Aortic smooth muscle cell (primary cell): Measurements from ENCODE around the gene TMEM218. TPM values are rescaled to one million over a fixed set of nuclear protein-coding genes. Genes with fewer than 3 reads are reported as not detected.

Source experiments
- total RNA-seq: library from RNA; depleted of rRNA; stranded (reverse); fragments of >200 nt; gene quantifications from 2 replicates; pipeline ENCODE4 v1.2.3, GENCODE V29; 2014

The TMEM218 gene
- total RNA-seq = 19.7 and 27.2 TPM in 2 replicates

DNA sequence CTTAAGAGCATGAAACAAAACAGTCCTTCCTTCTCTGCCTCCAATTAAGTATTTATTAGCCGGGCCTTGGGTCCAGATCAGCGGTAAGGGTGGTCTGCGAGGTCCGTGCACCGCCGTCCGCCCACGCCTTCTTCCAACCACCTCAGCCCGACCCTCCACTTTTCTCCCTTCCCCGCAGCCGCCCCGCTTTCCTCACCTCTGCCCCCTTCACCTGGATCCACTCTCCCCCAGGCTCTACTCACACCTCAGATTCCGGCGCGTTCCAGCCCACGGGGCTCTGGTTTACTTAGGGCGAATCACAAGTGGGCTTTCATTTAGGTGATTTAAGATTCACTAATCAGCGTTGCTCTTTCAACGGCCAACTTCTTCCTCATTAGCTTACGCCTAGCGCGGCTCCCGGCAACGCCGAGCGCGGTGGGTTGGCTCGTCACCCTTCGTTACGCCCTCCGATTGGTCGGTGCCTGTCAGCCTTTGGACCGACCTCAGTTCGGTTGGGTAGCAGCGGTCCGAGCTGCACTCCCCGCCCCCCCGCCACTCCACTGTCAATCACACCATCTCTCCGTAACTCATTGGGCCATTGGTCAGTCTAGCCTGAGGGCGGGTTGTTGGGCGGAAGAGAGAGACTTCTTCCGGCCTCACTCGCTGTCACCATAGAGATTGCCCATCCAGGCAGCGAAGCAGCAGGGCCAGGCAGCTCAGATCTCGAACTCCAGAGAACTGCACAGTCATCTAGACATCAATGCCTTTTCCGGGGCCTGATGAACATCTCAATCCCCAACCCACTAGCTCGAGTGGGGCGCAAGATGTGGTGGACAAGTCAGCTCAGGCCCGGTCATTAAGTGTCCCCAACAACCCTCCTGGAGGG, at the start of gene TMEM218:
TMEM218 (minus strand) TSS at position 284 of the 865 bp plus-strand sequence. CDS start 9,385 bp downstream, outside the sequence.

DNA sequence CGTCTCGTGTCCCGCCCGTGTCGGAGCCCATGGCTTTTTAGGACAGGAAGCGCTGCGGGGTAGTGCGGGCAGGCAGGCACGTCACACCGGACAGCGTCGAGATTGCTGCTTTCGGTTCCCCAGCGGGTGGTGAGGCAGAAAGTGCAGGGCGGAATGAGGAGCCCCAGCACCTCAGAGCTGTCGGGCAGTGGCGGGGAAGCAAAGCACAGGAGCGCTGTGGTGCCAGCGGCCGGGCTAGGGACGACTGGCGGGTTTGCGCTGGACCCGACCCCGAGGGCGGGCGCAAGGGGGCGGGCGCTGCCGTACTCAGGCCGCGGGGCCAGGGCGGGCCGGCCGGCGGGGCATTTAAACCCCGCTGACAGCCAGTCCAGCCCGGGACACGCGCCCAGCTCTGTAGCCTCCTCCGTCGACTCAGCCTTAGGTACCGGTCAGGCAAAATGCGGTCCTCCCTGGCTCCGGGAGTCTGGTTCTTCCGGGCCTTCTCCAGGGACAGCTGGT, 48.4 kb downstream of the TMEM218 start, which contains the start of gene SLC37A2:
SLC37A2 (plus strand) TSS at position 375 of the 498 bp plus-strand sequence; CDS start at position 438, 63 bp downstream.

Other genes with a start within 250 kb of the TMEM218 start
- 2.5 and 2.7 TPM in 2 replicates for gene ROBO3, start 246.2 kb downstream of the TMEM218 start, total RNA-seq
- gene ROBO4, start 213.8 kb downstream of the TMEM218 start, total RNA-seq = 1.9 and 3.6 TPM in 2 replicates
- not detected in 2 replicates for gene HEPN1, start 192.4 kb downstream of the TMEM218 start, total RNA-seq
- not detected in 2 replicates for gene HEPACAM, start 175.6 kb downstream of the TMEM218 start, total RNA-seq
- gene CCDC15, start 157.4 kb downstream of the TMEM218 start, total RNA-seq = 1.4 and 1.7 TPM in 2 replicates
- 0.06 and 0.13 TPM in 2 replicates for gene SLC37A2, start 48.3 kb downstream of the TMEM218 start, total RNA-seq
- gene PKNOX2, start 53.1 kb upstream of the TMEM218 start, total RNA-seq = 0.92 and 1.1 TPM in 2 replicates